RCC 7860 (cell line): Measurements from ENCODE around the gene CCNK.
A peak's percentile ranks its signal among the peaks of the same experiment; 100 is the strongest.

Experiments
- DNase-seq: peaks from one replicate; pipeline ENCODE4 v3.0.0-alpha.2; 2015; ENCODE audit warnings: low spot score
- FAIRE-seq: peaks from 2 replicates; lab custom pipeline; 2012; peaks lifted over from hg19 to GRCh38; lab: Jason Lieb, UNC

Gene CCNK

DNA sequence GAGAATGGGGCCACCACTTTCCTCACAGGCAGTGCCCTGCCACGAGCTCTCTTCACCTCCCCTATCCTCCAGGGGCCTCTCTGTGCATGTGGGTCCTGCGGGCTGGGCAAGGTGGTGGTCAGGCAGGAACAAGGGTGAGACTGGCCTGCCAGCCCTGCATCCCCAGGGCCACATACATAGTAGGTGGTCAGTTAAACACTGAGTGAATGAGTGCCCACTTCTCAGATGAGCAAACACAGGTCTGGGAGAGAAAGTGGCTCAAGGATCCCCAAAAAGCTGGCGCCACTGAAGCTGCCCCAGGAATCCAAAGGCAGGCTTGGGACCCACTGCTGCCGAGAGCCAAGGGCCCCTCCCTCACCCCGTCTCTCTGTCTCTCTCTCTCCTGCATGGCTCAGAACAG lies 51.1 kb downstream of the CCNK start:
- DNase-seq (no peak), FAIRE-seq (no peak)

- FAIRE-seq = no peak
- no peak for DNase-seq
These were observed 53.1 kb downstream of the CCNK start for GRCh38 chr14:99534333-99534732.

DNA sequence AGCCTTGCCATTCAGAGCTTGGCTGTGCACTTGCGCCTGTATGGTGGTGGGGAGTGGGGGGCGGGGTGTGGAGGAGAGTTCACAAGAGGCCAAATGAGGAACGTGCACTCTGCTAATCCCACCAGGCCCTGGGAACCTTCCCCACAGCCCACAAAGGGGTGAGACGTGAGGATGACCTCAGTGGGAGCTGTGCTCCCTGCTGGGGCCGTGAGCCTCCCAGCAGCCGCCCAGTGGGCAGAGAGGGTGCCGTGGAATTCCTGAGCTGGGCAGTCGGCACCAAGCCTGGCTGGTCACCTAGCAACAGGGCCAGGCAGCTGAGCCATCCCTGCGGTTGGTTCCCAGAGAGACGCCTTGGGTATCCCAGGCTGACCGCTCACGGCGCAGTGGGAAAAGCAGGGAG lies 53.7 kb downstream of the CCNK start:
- peak; percentile 92 for DNase-seq
- peak; percentile 88 for FAIRE-seq

GRCh38 chr14:99535448-99535847 lies 54.2 kb downstream of the CCNK start:
- DNase-seq = peak; percentile 37
- no peak for FAIRE-seq

- DNase-seq (no peak), FAIRE-seq (no peak)
These were observed 54.9 kb downstream of the CCNK start for GRCh38 chr14:99535908-99536778.

GRCh38 chr14:99537399-99537798 lies 56.2 kb downstream of the CCNK start:
- DNase-seq = peak; percentile 62
- peak; percentile 45 for FAIRE-seq

- DNase-seq = peak; percentile 37
- FAIRE-seq = peak; percentile 11
These were observed 57.1 kb downstream of the CCNK start for GRCh38 chr14:99538275-99538674.

- FAIRE-seq = no peak
These were observed 57.5 kb downstream of the CCNK start for GRCh38 chr14:99538733-99539132.

DNA sequence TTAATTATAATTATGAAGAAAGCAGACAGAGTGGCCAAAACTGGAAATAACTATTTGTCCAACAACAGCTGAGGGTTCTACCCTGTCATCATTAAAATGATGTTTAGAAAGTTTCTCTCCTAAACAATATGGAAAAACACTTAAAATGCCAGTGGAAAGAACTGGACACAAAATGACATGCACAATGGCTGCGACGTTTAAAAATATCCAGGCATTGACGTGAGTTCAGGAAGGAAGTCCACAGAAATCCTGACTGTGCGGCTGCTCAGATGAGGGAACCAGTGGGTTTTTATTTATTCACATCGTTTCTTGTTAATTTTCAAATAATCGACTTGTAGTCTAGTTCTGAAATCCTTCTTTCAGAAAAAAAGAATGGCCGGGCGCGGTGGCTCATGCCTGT lies 58.3 kb downstream of the CCNK start:
- DNase-seq = no peak
- FAIRE-seq = no peak

More at GRCh38 chr14:99538733-99539132, 57.5 kb downstream of the CCNK start:
- no peak for DNase-seq

DNA sequence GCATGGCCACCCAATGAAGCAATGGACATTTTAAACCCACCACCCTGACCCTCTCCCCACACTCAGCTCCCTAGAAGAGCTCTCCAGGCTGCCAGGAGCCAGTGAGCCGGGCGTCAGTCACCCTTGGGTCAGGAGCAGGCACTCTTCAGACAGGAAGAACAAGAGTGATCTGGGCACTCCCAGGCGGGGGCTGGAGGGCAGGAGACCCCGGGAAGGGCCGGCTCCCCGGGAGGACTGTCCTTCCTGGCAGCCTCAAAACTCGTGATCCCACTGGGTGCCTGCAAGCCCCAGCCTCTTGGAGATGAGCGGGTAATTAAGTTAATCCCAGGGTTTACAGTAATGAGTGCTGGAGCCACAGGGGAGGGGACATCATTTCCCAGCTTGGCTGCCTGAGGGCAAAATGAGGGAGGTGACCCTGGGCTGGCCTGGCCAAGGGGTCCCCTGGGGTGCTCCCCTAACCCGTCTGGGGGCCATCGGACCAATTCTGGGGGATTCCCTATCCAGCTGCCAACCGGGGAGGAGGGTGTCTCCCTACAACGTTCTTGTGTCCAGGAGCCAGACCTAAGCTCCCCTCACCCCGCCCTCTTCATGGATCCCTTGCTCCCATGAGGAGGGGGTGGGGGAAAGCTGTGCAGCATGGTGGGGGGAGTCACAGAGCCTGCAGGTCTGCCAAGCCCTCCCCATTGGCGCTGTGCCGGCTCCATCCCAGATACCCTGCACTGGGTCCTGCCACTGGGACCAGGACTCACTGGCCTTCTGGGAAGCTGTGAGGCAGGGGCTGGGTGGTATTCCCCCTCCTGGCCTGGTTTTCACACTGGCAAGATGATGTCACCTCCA lies 59.2 kb downstream of the CCNK start:
- DNase-seq = no peak
- FAIRE-seq = no peak

DNA sequence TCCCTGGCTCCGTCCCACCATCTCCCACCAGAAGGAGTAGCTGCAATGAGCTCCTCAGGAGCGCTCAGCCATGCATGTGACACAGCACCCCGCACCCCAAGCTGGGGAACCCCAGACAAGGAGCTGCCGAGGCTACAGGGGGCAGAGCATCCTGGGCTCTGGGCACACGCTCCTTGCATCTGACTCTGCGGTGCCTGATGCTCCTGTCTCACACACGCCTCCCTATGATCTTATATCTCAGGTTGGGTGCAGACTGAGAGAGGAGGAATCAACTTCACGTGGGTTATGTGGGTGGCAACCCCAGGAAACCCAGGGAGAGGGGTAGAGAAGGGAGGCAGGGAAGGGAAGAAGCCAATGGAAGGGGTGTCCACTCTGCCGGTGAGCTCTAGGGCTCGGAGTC lies 60.0 kb downstream of the CCNK start:
- no peak for DNase-seq
- no peak for FAIRE-seq

- DNase-seq (peak; percentile 9), FAIRE-seq (no peak)
These were observed 60.7 kb downstream of the CCNK start for GRCh38 chr14:99541677-99542470.

GRCh38 chr14:99542566-99542965 lies 61.4 kb downstream of the CCNK start:
- DNase-seq (no peak), FAIRE-seq (no peak)

DNA sequence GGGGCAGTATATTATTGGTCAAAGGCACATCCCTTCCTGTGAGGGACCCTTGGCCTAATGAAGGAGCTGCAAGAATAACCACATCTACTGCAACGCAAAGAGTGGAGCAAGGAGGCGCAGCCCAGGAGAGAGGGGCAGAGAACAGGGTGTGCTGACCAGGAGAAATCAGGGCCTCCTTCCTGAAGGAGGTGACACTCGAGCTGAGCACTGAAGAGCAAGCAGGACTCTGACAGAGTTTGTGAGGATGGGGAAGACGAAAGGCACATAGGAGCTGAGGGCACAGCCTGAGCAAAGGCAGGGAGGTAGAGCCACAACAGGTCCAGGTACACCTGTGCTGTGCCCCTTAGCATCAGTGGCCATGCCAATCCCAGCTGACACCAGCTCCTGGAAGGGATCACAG lies 62.2 kb downstream of the CCNK start:
- no peak for FAIRE-seq
- no peak for DNase-seq

GRCh38 chr14:99543985-99544384 lies 62.8 kb downstream of the CCNK start:
- FAIRE-seq = no peak
- DNase-seq = no peak

DNA sequence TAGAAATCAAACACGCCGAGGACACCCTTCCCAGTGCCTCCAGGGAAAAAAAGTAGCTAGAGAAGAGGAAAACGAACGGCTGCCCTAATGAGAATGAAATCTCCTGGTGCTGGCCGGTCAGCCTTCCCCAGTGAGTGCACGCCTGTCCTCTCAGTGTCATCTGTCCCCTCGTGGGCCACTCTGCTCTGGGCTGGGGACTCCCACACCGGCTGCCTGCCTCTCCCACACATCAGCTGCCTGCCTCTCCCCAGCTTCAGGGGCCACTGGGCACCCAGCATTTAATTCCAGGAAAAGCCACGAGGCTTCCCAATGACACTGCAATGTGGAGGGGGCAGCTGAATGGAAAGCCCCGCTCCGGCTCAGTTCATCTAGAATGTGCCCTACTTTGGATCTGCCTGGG lies 63.8 kb downstream of the CCNK start:
- FAIRE-seq = no peak
- DNase-seq = no peak

GRCh38 chr14:99545586-99545985 lies 64.4 kb downstream of the CCNK start:
- FAIRE-seq (no peak), DNase-seq (no peak)

GRCh38 chr14:99546234-99546879 lies 65.1 kb downstream of the CCNK start:
- FAIRE-seq = no peak
- DNase-seq = no peak

- no peak for FAIRE-seq
- DNase-seq = no peak
These were observed 67.0 kb downstream of the CCNK start for GRCh38 chr14:99548255-99548654.

- FAIRE-seq (no peak), DNase-seq (no peak)
These were observed 67.8 kb downstream of the CCNK start for GRCh38 chr14:99548871-99549515.
